ENCODE measurements around the gene WWC2. TPM values are rescaled to one million over a fixed set of nuclear protein-coding genes. Genes with fewer than 3 reads are reported as not detected.

Gene WWC2
- total RNA-seq, 1 experiment from 2014 or later = 82.8 TPM

GRCh38 chr4:183094393-183095198 lies 4.5 kb upstream of the WWC2 start:
- POLR2A ChIA-PET (ENCODE audit: low non-redundant PET) = no interaction called here
- intact Hi-C loops (cut with micrococcal nuclease; ENCODE audit: unreplicated experiment) = loop anchor here (1.0 to 5.0 kb wide), 2 partner anchors 48 to 306 kb away; no protein-coding TSS in a partner anchor
- no TSS peak for BruUV-seq (replicated peaks)
- Histone ChIP-seq H3K4me1 (ENCODE audit: insufficient read depth, low read length, poor library complexity, severe bottlenecking) (peaks cover 46% of the 10 kb centered on the region), H3K27me3 (replicated peaks; ENCODE audit: insufficient read depth, low read depth, low read length, poor library complexity) (no peaks in the 10 kb centered on the region), H3K27ac (ENCODE audit: low read depth, low read length, poor library complexity, severe bottlenecking) (peak overlapping the region; percentile 95), H3K36me3 (ENCODE audit: insufficient read depth, low read length, poor library complexity, severe bottlenecking) (no peaks in the 10 kb centered on the region), H3K4me3 (ENCODE audit: low read depth, low read length, poor library complexity, severe bottlenecking) (peak overlapping the region; percentile 5), H3K9me3 (ENCODE audit: low read depth, low read length, poor library complexity, severe bottlenecking) (peaks cover 10% of the 10 kb centered on the region)
- CTCF ChIA-PET = no interaction called here
- no peak for DNase-seq (ENCODE audit: low spot score)
- TF ChIP-seq EZH2 (IDR thresholded peaks at IDR 0.05; ENCODE audit: borderline replicate concordance, low read depth, low read length, poor library complexity, severe bottlenecking) (no peak), CTCF (conservative IDR thresholded peaks at IDR 0.05; ENCODE audit: low read depth, low read length) (no peak)

GRCh38 chr4:183095199-183095512 lies 3.9 kb upstream of the WWC2 start:
- H3K4me1 ChIP-seq (ENCODE audit: insufficient read depth, low read length, poor library complexity, severe bottlenecking) = peaks cover 46% of the 10 kb centered on the region
- no peaks in the 10 kb centered on the region for H3K36me3 ChIP-seq (ENCODE audit: insufficient read depth, low read length, poor library complexity, severe bottlenecking)
- peak overlapping the region; percentile 95 for H3K27ac ChIP-seq (ENCODE audit: low read depth, low read length, poor library complexity, severe bottlenecking)
- POLR2A ChIA-PET (ENCODE audit: low non-redundant PET) = no interaction called here
- peaks cover 6% of the 10 kb centered on the region for H3K9me3 ChIP-seq (ENCODE audit: low read depth, low read length, poor library complexity, severe bottlenecking)
- CTCF ChIA-PET = no interaction called here
- intact Hi-C loops (cut with micrococcal nuclease; ENCODE audit: unreplicated experiment) = loop anchor here (1.0 to 5.0 kb wide), 2 partner anchors 47 to 305 kb away; no protein-coding TSS in a partner anchor
- H3K4me3 ChIP-seq (ENCODE audit: low read depth, low read length, poor library complexity, severe bottlenecking) = peak overlapping the region; percentile 5
- DNase-seq (ENCODE audit: low spot score) = peak; percentile 87
- H3K27me3 ChIP-seq (replicated peaks; ENCODE audit: insufficient read depth, low read depth, low read length, poor library complexity) = no peaks in the 10 kb centered on the region
- no TSS peak for BruUV-seq (replicated peaks)
- TF ChIP-seq CTCF (conservative IDR thresholded peaks at IDR 0.05; ENCODE audit: low read depth, low read length) (no peak), EZH2 (IDR thresholded peaks at IDR 0.05; ENCODE audit: borderline replicate concordance, low read depth, low read length, poor library complexity, severe bottlenecking) (no peak)

GRCh38 chr4:183096276-183096965 lies 2.6 kb upstream of the WWC2 start:
- Histone ChIP-seq H3K27ac (ENCODE audit: low read depth, low read length, poor library complexity, severe bottlenecking) (peak overlapping the region; percentile 95), H3K4me1 (ENCODE audit: insufficient read depth, low read length, poor library complexity, severe bottlenecking) (peaks cover 55% of the 10 kb centered on the region), H3K4me3 (ENCODE audit: low read depth, low read length, poor library complexity, severe bottlenecking) (peak overlapping the region; percentile 9), H3K36me3 (ENCODE audit: insufficient read depth, low read length, poor library complexity, severe bottlenecking) (no peaks in the 10 kb centered on the region), H3K27me3 (replicated peaks; ENCODE audit: insufficient read depth, low read depth, low read length, poor library complexity) (no peaks in the 10 kb centered on the region), H3K9me3 (ENCODE audit: low read depth, low read length, poor library complexity, severe bottlenecking) (no peaks in the 10 kb centered on the region)
- peak; percentile 70 for DNase-seq (ENCODE audit: low spot score)
- TSS peak; percentile 50 for BruUV-seq (replicated peaks)
- ChIA-PET CTCF (no interaction called here), POLR2A (ENCODE audit: low non-redundant PET) (interaction anchor here (0.6 kb wide), 2 partner anchors 195 to 408 kb away, joined by 4 to 7 read pairs; no protein-coding TSS in a partner anchor)
- no peak for TF ChIP-seq CTCF (conservative IDR thresholded peaks at IDR 0.05; ENCODE audit: low read depth, low read length)
- intact Hi-C loops (cut with micrococcal nuclease; ENCODE audit: unreplicated experiment) = loop anchor here (5.0 kb wide), 1 partner anchor 46 kb away; no protein-coding TSS in a partner anchor
